Fibroblast of skin of left quadriceps (primary cell): Measurements from ENCODE around the gene ODAM.
"Not testable (repeated sequence)": the region's sequence is repeated elsewhere in the genome, so short reads cannot be mapped to it uniquely, and the experiment has no call there.

ENCODE experiments used
- DNase-seq, 2 experiments: peaks; one replicate each; pipeline ENCODE4 v3.0.0-alpha.2; 2013; ENCODE audit warnings: low read depth in 2 of 2

Gene ODAM

GRCh38 chr4:70221818-70222217 lies 26.3 kb downstream of the ODAM start:
- DNase-seq = not testable (repeated sequence)

GRCh38 chr4:70225824-70226223 lies 30.3 kb downstream of the ODAM start, which contains the start of gene FDCSP:
Gene FDCSP (plus strand): TSS chr4:70226124. CDS start chr4:70231195, 5,071 bp downstream.
- no peak for DNase-seq

GRCh38 chr4:70236125-70236524 lies 40.6 kb downstream of the ODAM start:
- peak in 1 of 2 experiments; percentile 1 for DNase-seq

DNA sequence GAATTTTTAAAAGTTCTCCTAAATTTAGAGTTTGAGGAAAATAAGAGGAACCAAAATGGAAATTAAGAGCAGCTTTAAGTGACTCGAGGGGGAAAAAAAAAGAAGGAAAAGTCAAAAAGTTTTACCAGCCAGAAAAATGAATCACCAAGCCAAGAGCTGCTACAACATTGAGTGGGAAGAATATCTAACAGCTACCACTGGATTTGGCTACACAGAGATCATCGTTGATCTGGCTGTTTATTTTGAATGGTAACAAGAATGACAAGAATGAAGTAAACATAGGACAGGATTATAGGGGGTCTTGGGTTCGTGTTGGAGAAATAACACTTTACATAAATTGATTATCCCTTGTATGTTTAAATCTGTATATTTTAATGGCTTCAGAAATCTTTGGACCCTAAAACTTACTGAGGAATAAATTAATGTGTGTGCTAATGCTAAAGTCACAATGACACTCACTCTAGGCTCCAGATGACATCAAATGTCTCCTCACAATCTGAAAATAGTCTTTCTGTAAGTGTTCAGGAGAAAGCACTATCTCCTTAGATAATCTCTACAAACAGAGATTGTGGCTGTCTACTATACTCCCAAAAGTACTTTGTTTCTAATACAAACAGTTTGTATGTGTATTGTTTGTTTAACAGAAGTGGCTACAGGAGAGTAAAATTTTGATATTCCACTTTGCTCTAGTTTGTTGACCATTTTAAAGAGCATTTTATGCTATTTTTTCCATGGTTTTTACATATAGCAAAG lies 43.8 kb downstream of the ODAM start:
- DNase-seq = no peak

- no peak for DNase-seq
These were observed 44.5 kb downstream of the ODAM start for GRCh38 chr4:70239884-70240591.

DNA sequence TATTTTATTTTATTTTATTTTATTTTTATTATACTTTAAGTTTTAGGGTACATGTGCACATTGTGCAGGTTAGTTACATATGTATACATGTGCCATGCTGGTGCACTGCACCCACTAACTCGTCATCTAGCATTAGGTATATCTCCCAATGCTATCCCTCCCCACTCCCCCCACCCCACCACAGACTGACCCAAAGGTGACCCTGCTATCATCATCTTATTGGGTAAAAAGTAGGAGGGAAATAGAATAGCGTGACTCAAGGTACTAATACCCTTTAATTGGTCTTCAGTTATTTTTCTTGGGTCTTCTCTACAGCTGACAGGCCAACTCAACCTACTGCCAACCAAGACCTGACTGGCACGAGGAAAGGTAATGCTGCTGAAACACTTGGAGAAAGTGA lies 46.8 kb downstream of the ODAM start, which contains the start of gene CSN3:
Gene CSN3 (plus strand): TSS at position 301 of the 400 bp plus-strand sequence. CDS start 2,223 bp downstream, outside the sequence.
- DNase-seq = not testable (repeated sequence)

GRCh38 chr4:70243091-70243490 lies 47.6 kb downstream of the ODAM start:
- no peak for DNase-seq

- DNase-seq = no peak
These were observed 55.9 kb downstream of the ODAM start for GRCh38 chr4:70251250-70251944.

DNA sequence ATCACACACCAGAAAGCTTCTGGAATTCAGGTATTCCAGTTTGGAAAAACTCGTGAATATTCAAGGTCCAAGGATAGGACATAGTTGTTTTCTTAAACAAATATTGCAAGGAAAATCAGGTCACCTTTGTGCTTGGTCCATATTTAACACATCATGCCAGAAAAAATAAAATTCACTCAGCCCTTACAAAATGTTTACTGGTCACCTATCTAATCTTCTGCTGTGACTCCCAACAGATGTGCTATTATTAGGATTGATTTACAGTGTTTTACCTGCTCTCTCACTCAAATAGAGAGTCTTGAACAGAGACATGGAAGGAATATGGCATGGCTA lies 56.4 kb downstream of the ODAM start:
- no peak for DNase-seq
